ENCODE data around the gene TMEM164.

GRCh38 chrX:110008011-110008635, 5.2 kb downstream of the TMEM164 start:
- TF ChIP-seq, protein P1, sequence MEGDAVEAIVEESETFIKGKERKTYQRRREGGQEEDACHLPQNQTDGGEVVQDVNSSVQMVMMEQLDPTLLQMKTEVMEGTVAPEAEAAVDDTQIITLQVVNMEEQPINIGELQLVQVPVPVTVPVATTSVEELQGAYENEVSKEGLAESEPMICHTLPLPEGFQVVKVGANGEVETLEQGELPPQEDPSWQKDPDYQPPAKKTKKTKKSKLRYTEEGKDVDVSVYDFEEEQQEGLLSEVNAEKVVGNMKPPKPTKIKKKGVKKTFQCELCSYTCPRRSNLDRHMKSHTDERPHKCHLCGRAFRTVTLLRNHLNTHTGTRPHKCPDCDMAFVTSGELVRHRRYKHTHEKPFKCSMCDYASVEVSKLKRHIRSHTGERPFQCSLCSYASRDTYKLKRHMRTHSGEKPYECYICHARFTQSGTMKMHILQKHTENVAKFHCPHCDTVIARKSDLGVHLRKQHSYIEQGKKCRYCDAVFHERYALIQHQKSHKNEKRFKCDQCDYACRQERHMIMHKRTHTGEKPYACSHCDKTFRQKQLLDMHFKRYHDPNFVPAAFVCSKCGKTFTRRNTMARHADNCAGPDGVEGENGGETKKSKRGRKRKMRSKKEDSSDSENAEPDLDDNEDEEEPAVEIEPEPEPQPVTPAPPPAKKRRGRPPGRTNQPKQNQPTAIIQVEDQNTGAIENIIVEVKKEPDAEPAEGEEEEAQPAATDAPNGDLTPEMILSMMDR (conservative IDR thresholded peaks at IDR 0.05; ENCODE audit: low read depth, low read length): no peak
- no peak for TF ChIP-seq POLR2A (IDR thresholded peaks at IDR 0.05; ENCODE audit: low read depth, low read length)
- TF ChIP-seq RAD21 (IDR thresholded peaks at IDR 0.05; ENCODE audit: low read length): no peak
- TF ChIP-seq RFX5 (IDR thresholded peaks at IDR 0.05; ENCODE audit: low read depth, low read length): no peak
- TF ChIP-seq, protein P2, sequence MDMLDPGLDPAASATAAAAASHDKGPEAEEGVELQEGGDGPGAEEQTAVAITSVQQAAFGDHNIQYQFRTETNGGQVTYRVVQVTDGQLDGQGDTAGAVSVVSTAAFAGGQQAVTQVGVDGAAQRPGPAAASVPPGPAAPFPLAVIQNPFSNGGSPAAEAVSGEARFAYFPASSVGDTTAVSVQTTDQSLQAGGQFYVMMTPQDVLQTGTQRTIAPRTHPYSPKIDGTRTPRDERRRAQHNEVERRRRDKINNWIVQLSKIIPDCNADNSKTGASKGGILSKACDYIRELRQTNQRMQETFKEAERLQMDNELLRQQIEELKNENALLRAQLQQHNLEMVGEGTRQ (IDR thresholded peaks at IDR 0.05; ENCODE audit: low read depth, low read length): no peak

Measured in IMR-90 (cell line).